ENCODE results near the gene LHFPL3. TPM values are rescaled to one million over a fixed set of nuclear protein-coding genes. Genes with fewer than 3 reads are reported as not detected.

The LHFPL3 gene
- total RNA-seq, 1 experiment from 2014 or later, result not detected

DNA sequence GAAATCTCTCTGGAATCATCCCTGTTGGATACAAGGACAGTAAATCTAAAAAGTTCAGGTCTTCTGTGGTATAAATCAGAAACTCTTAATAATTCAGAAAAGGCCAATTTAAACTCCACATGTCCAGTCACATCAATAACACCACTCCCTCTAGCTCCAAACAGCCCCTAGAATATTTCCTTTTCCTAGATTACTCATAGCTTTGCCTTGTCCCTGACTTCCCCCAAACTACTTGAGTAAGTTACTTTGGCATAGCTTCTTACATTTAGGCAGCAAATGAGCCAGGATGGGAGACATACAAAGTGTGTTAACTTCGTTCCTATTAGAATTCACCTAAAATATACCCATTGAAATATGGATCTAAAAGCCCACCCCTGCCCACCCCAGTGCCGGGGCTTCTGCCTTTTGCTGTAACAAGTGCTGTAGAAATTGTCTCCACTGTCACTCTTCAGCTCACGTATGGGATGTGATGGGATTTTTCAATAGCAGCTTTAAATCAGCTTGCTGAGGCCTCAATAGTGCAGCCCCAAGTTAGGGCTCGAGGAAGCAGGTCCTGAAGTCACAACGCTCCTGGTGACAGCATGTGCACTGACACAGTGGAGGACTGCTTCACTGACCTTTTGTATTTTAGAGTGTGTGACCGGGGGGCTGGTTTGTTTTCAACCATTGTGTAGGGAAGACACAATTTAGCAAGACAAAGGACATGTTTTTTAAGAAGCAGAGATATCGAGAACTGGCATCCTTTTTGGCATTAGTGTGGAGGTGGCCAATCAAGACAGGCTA, 467.4 kb downstream of the LHFPL3 start:
- H3K9me3 ChIP-seq (ENCODE audit: control insufficient read depth, low read depth, low read length), result no peaks in the 10 kb centered on the region
- H3T11ph ChIP-seq (ENCODE audit: low read length), result no peak overlapping the region
- H3K56ac ChIP-seq (ENCODE audit: insufficient read length, low read depth, low read length), result no peak overlapping the region
- H2BK5ac ChIP-seq (ENCODE audit: insufficient read length, low read length), result no peak overlapping the region
- H3K23ac ChIP-seq (ENCODE audit: insufficient read length, low read depth, low read length), result no peak overlapping the region
- no peak overlapping the region for H4K5ac ChIP-seq (ENCODE audit: insufficient read length, low read depth, low read length)
- H2AFZ ChIP-seq (ENCODE audit: low read length), result no peak overlapping the region
- H3K4me1 ChIP-seq (ENCODE audit: insufficient read depth, low read length), result no peaks in the 10 kb centered on the region
- no peak overlapping the region for H3K14ac ChIP-seq (ENCODE audit: insufficient read depth, low read length)
- TF ChIP-seq CTCF (conservative IDR thresholded peaks at IDR 0.05), result no peak
- H2BK15ac ChIP-seq (ENCODE audit: low read depth, low read length), result no peak overlapping the region
- no peak overlapping the region for H3K18ac ChIP-seq (ENCODE audit: insufficient read length, low read depth, low read length)
- H2BK20ac ChIP-seq (ENCODE audit: low read depth, low read length, poor library complexity, severe bottlenecking), result no peak overlapping the region
- peaks cover 6 to 8% of the 10 kb centered on the region in 2 experiments for H3K4me1 Mint-ChIP-seq
- no peak overlapping the region for H3K4me3 Mint-ChIP-seq
- H3K79me1 ChIP-seq (ENCODE audit: insufficient read depth, low read depth, low read length, poor library complexity, severe bottlenecking), result no peaks in the 10 kb centered on the region
- H3K4me2 ChIP-seq (ENCODE audit: insufficient read depth, insufficient read length, low read length), result no peak overlapping the region
- H4K8ac ChIP-seq (replicated peaks; ENCODE audit: insufficient read length, low read depth, low read length), result no peak overlapping the region
- no peak overlapping the region for H3K27ac Mint-ChIP-seq
- no peak for DNase-seq
- no peaks in the 10 kb centered on the region for H3K23me2 ChIP-seq (ENCODE audit: insufficient read length, low read depth, low read length, poor library complexity, severe bottlenecking)
- no peak overlapping the region for H4K91ac ChIP-seq (ENCODE audit: insufficient read length, low read depth, low read length)
- H3K27me3 ChIP-seq (ENCODE audit: insufficient read depth, low read length), result no peaks in the 10 kb centered on the region
- H3K79me2 ChIP-seq (ENCODE audit: insufficient read depth, low read length), result no peaks in the 10 kb centered on the region
- no peak overlapping the region for H3K27ac ChIP-seq (ENCODE audit: insufficient read length, low read depth, low read length)
- no peaks in the 10 kb centered on the region for H3K36me3 Mint-ChIP-seq (ENCODE audit: insufficient read depth in 1 of 3, low read depth in 3 of 3)
- no peak overlapping the region for H2AK5ac ChIP-seq (ENCODE audit: insufficient read length, low read length)
- H2BK12ac ChIP-seq (ENCODE audit: insufficient read length, low read depth, low read length), result no peak overlapping the region
- no CpG with 5 or more reads among the region's 7 CpGs for WGBS (ENCODE audit: extremely low coverage, insufficient read length, low lambda C conversion rate)
- peaks cover 8% of the 10 kb centered on the region for H3K27me3 Mint-ChIP-seq (ENCODE audit: low read depth)
- H2BK120ac ChIP-seq (ENCODE audit: low read depth, low read length, poor library complexity, severe bottlenecking), result no peak overlapping the region
- H3K4ac ChIP-seq (ENCODE audit: low read depth, low read length), result no peak overlapping the region
- no peaks in the 10 kb centered on the region for H4K20me1 ChIP-seq (ENCODE audit: control insufficient read depth, insufficient read depth, insufficient read length)
- H3K9me3 Mint-ChIP-seq, result no peaks in the 10 kb centered on the region
- no peak overlapping the region for H3K9ac ChIP-seq (ENCODE audit: extremely low read depth, insufficient read length, low read length)
